ENCODE measurements around the gene PHTF2.
A peak's percentile ranks its signal among the peaks of the same experiment; 100 is the strongest.

PHTF2 gene

GRCh38 chr7:77933394-77933793 lies 134.8 kb downstream of the PHTF2 start:
- no peak for DNase-seq (ENCODE audit: low read depth)

GRCh38 chr7:77935652-77936348 lies 137.2 kb downstream of the PHTF2 start:
- no peak for DNase-seq (ENCODE audit: low read depth)

GRCh38 chr7:77940647-77941046 lies 142.1 kb downstream of the PHTF2 start:
- no peak for DNase-seq (ENCODE audit: low read depth)

- DNase-seq (ENCODE audit: low read depth) = no peak
Measured at GRCh38 chr7:77942431-77942830, 143.9 kb downstream of the PHTF2 start.

GRCh38 chr7:77944183-77945182 lies 145.9 kb downstream of the PHTF2 start:
- no peak for DNase-seq (ENCODE audit: low read depth)

- no peak for DNase-seq (ENCODE audit: low read depth)
Measured at GRCh38 chr7:77950548-77950947, 152.0 kb downstream of the PHTF2 start.

- no peak for DNase-seq (ENCODE audit: low read depth)
Measured at GRCh38 chr7:77954773-77955555, 156.4 kb downstream of the PHTF2 start.

GRCh38 chr7:77958436-77958835 lies 159.9 kb downstream of the PHTF2 start:
- DNase-seq (ENCODE audit: low read depth) = no peak

- DNase-seq (ENCODE audit: low read depth) = no peak
Measured at GRCh38 chr7:77959080-77959479, 160.5 kb downstream of the PHTF2 start.

GRCh38 chr7:77960336-77960735 lies 161.8 kb downstream of the PHTF2 start:
- DNase-seq (ENCODE audit: low read depth) = no peak

- no peak for DNase-seq (ENCODE audit: low read depth)
Measured at GRCh38 chr7:77967429-77967828, 168.9 kb downstream of the PHTF2 start.

GRCh38 chr7:77971726-77972125 lies 173.2 kb downstream of the PHTF2 start:
- DNase-seq (ENCODE audit: low read depth) = no peak

GRCh38 chr7:77975672-77976480 lies 177.3 kb downstream of the PHTF2 start:
- DNase-seq (ENCODE audit: low read depth) = no peak

- DNase-seq (ENCODE audit: low read depth) = no peak
Measured at GRCh38 chr7:77979219-77979618, 180.6 kb downstream of the PHTF2 start.

- DNase-seq (ENCODE audit: low read depth) = no peak
Measured at GRCh38 chr7:77980087-77980713, 181.6 kb downstream of the PHTF2 start.

- DNase-seq (ENCODE audit: low read depth) = peak; percentile 8
Measured at GRCh38 chr7:77982926-77983550, 184.5 kb downstream of the PHTF2 start.

- DNase-seq (ENCODE audit: low read depth) = no peak
Measured at GRCh38 chr7:77983973-77984372, 185.4 kb downstream of the PHTF2 start.

GRCh38 chr7:77985232-77985973 lies 186.8 kb downstream of the PHTF2 start:
- DNase-seq (ENCODE audit: low read depth) = no peak

- DNase-seq (ENCODE audit: low read depth) = no peak
Measured at GRCh38 chr7:77985974-77986339, 187.4 kb downstream of the PHTF2 start.

All from activated T-cell treated with anti-CD3 and anti-CD28 coated beads for 24 hours (primary cell).